Astrocyte (in vitro differentiated cells and primary cell): ENCODE data around the gene SHCBP1L.

Experiments used
- CTCF ChIP-seq: IDR thresholded peaks from 2 replicates; pipeline ENCODE4 v1.5.1; 2011; ENCODE audit warnings: low read depth, mild to moderate bottlenecking, inconsistent platforms, low read length, moderate library complexity; ENCODE audit not compliant: insufficient read depth
- EZH2 ChIP-seq: IDR thresholded peaks from 2 replicates; pipeline ENCODE4 v1.6.1; 2012; ENCODE audit warnings: mild to moderate bottlenecking, low read length, inconsistent platforms; ENCODE audit not compliant: insufficient read depth

GRCh38 chr1:182972231-182972630 is 19.3 kb upstream of the SHCBP1L start:
- TF ChIP-seq CTCF: no peak
- no peak for TF ChIP-seq EZH2
